ENCODE data around the gene CACHD1.

CACHD1 gene

GRCh38 chr1:64469977-64470664 lies at the start of gene CACHD1:
TSS of gene CACHD1 (plus strand) at chr1:64470129. CDS start at chr1:64470745, 616 bp downstream.
- DNase-seq (ENCODE audit: low read depth, low spot score), result peak; percentile 5

GRCh38 chr1:64421377-64421776 lies 48.6 kb upstream of the CACHD1 start:
- no peak for DNase-seq (ENCODE audit: low read depth, low spot score)

- no peak for DNase-seq (ENCODE audit: low read depth, low spot score)
Observed at GRCh38 chr1:64423526-64423925, 46.4 kb upstream of the CACHD1 start.

- DNase-seq (ENCODE audit: low read depth, low spot score), result no peak
Observed at GRCh38 chr1:64424412-64424811, 45.5 kb upstream of the CACHD1 start.

GRCh38 chr1:64425521-64425920 lies 44.4 kb upstream of the CACHD1 start:
- DNase-seq (ENCODE audit: low read depth, low spot score), result no peak

GRCh38 chr1:64426681-64427080 lies 43.2 kb upstream of the CACHD1 start:
- no peak for DNase-seq (ENCODE audit: low read depth, low spot score)

GRCh38 chr1:64427879-64428278 lies 42.0 kb upstream of the CACHD1 start:
- DNase-seq (ENCODE audit: low read depth, low spot score), result no peak

- DNase-seq (ENCODE audit: low read depth, low spot score), result no peak
Observed at GRCh38 chr1:64433308-64433707, 36.6 kb upstream of the CACHD1 start.

GRCh38 chr1:64433747-64434146 lies 36.2 kb upstream of the CACHD1 start:
- no peak for DNase-seq (ENCODE audit: low read depth, low spot score)

- DNase-seq (ENCODE audit: low read depth, low spot score), result no peak
Observed at GRCh38 chr1:64435000-64435399, 34.9 kb upstream of the CACHD1 start.

GRCh38 chr1:64437453-64437852 lies 32.5 kb upstream of the CACHD1 start:
- DNase-seq (ENCODE audit: low read depth, low spot score), result no peak

- no peak for DNase-seq (ENCODE audit: low read depth, low spot score)
Observed at GRCh38 chr1:64440183-64440826, 29.6 kb upstream of the CACHD1 start.

GRCh38 chr1:64451440-64451839 lies 18.5 kb upstream of the CACHD1 start:
- DNase-seq (ENCODE audit: low read depth, low spot score), result no peak

GRCh38 chr1:64453688-64454087 lies 16.2 kb upstream of the CACHD1 start:
- DNase-seq (ENCODE audit: low read depth, low spot score), result no peak

- no peak for DNase-seq (ENCODE audit: low read depth, low spot score)
Observed at GRCh38 chr1:64458915-64459314, 11.0 kb upstream of the CACHD1 start.

- DNase-seq (ENCODE audit: low read depth, low spot score), result no peak
Observed at GRCh38 chr1:64459743-64460142, 10.2 kb upstream of the CACHD1 start.

GRCh38 chr1:64466033-64466432 lies 3.9 kb upstream of the CACHD1 start:
- DNase-seq (ENCODE audit: low read depth, low spot score), result no peak

- DNase-seq (ENCODE audit: low read depth, low spot score), result no peak
Observed at GRCh38 chr1:64469116-64469976, 583 bp upstream of the CACHD1 start.

GRCh38 chr1:64470665-64471217 lies 812 bp downstream of the CACHD1 start:
- no peak for DNase-seq (ENCODE audit: low read depth, low spot score)

- DNase-seq (ENCODE audit: low read depth, low spot score), result no peak
Observed at GRCh38 chr1:64471218-64472039, 1.5 kb downstream of the CACHD1 start.

GRCh38 chr1:64472040-64472376 lies 2.1 kb downstream of the CACHD1 start:
- no peak for DNase-seq (ENCODE audit: low read depth, low spot score)
